PFSK-1 (cell line): ENCODE measurements around the gene FOXA3.

Experiments used
- POLR2AphosphoS5 ChIP-seq: IDR thresholded peaks from 2 replicates; pipeline ENCODE4 v1.6.1; 2012; ENCODE audit warnings: low read depth, mild to moderate bottlenecking, control low read depth, low read length, moderate library complexity
- REST ChIP-seq, 2 experiments: IDR thresholded peaks; 2 replicates each; pipeline versions ENCODE4 v1.6.1 to v1.8.0; 2011 to 2012; ENCODE audit warnings: low read depth in 2 of 2, low read length in 2 of 2, control low read depth in 1 of 2, inconsistent platforms in 1 of 2, mild to moderate bottlenecking in 1 of 2, moderate library complexity in 1 of 2; ENCODE audit not compliant: insufficient read depth in 1 of 2
- SIN3A ChIP-seq: IDR thresholded peaks from 2 replicates; pipeline ENCODE4 v1.6.1; 2012; ENCODE audit warnings: mild to moderate bottlenecking, low read length, moderate library complexity, borderline replicate concordance; ENCODE audit not compliant: insufficient read depth
- TAF1 ChIP-seq: IDR thresholded peaks from 2 replicates; pipeline ENCODE4 v1.6.1; 2012; ENCODE audit warnings: low read length, control low read depth, borderline replicate concordance; ENCODE audit not compliant: insufficient read depth

GRCh38 chr19:45864629-45865082, 530 bp downstream of the FOXA3 start:
- no peak for TF ChIP-seq REST (IDR thresholded peaks at IDR 0.05; ENCODE audit: insufficient read depth in 1 of 2, low read depth in 2 of 2, low read length in 2 of 2)
- no peak for TF ChIP-seq POLR2AphosphoS5
- no peak for TF ChIP-seq TAF1
- no peak for TF ChIP-seq SIN3A
